HG03521 (cell line): ENCODE measurements around the gene NSFL1C.

Source experiments
- ATAC-seq: cut with Tn5 transposase; IDR thresholded peaks from one replicate; pipeline ENCODE4 v1.9.1; 2021; ENCODE audit warnings: mild to moderate bottlenecking, moderate library complexity; ENCODE audit not compliant: unreplicated experiment

NSFL1C gene

GRCh38 chr20:1394686-1395085 is 72.0 kb downstream of the NSFL1C start:
- ATAC-seq = no peak

- no peak for ATAC-seq
Measured at GRCh38 chr20:1393507-1393882, 73.2 kb downstream of the NSFL1C start.

GRCh38 chr20:1392693-1393506 is 73.7 kb downstream of the NSFL1C start, which contains the start of gene FKBP1A:
Gene FKBP1A (minus strand): TSS chr20:1393054. CDS start chr20:1392998, 56 bp downstream.
- ATAC-seq = peak; percentile 91

- ATAC-seq = peak; percentile 14
Measured at GRCh38 chr20:1392443-1392692, 74.3 kb downstream of the NSFL1C start.
